ENCODE results near the gene MANBA.

DNA sequence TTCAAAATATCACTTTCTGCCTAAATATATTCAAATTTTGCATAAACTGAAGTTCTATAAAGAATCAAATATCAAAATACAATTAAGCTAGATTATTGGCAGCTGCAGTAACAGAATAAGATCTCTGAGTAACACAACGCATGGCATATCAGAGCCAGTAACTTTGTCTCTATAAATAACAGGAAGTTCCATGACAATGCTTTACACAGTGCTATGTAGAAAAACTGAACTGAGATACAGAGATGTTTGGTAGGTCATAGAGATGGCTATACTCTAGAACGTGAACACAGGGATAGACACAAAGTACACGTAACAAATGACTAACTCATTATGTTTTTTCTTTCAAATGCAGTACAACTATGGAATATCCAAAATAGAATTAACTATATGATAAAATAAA, 48.4 kb upstream of the MANBA start:
- TF ChIP-seq, protein P1, sequence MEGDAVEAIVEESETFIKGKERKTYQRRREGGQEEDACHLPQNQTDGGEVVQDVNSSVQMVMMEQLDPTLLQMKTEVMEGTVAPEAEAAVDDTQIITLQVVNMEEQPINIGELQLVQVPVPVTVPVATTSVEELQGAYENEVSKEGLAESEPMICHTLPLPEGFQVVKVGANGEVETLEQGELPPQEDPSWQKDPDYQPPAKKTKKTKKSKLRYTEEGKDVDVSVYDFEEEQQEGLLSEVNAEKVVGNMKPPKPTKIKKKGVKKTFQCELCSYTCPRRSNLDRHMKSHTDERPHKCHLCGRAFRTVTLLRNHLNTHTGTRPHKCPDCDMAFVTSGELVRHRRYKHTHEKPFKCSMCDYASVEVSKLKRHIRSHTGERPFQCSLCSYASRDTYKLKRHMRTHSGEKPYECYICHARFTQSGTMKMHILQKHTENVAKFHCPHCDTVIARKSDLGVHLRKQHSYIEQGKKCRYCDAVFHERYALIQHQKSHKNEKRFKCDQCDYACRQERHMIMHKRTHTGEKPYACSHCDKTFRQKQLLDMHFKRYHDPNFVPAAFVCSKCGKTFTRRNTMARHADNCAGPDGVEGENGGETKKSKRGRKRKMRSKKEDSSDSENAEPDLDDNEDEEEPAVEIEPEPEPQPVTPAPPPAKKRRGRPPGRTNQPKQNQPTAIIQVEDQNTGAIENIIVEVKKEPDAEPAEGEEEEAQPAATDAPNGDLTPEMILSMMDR (conservative IDR thresholded peaks at IDR 0.05) = no peak
- no peak for TF ChIP-seq ZFX (IDR thresholded peaks at IDR 0.05)
